Endothelial cell of umbilical vein (primary cell): Measurements from ENCODE around the gene ITGA2. TPM values are rescaled to one million over a fixed set of nuclear protein-coding genes. Genes with fewer than 3 reads are reported as not detected.
A peak's percentile ranks its signal among the peaks of the same experiment; 100 is the strongest.

ENCODE experiments used
- BruUV-seq: library from RNA; stranded (reverse); fragments of 400-500 nt; replicated peaks from 2 replicates; lab custom pipeline; 2021; lab: Mats Ljungman, UMichigan
- CTCF ChIA-PET: fragments of 300-600, 350-600 bp; sonication (Branson Sonifier 250); formaldehyde crosslinking; loops from one replicate; lab custom pipeline; 2021; ENCODE audit warnings: antibody characterized with exemption, inconsistent platforms; lab: Charles Lee
- POLR2A ChIA-PET: fragments of 300-600, 350-600 bp; sonication (Branson Sonifier 250); formaldehyde crosslinking; loops from one replicate; lab custom pipeline; 2021; ENCODE audit warnings: antibody characterized with exemption, inconsistent platforms; lab: Charles Lee
- DNase-seq: peaks from one replicate; pipeline ENCODE4 v3.0.0-alpha.2; 2011; ENCODE audit warnings: low read depth, low spot score
- FAIRE-seq: peaks from 2 replicates; lab custom pipeline; 2011; peaks lifted over from hg19 to GRCh38; lab: Jason Lieb, UNC
- H2AFZ ChIP-seq: 2 replicates; pipeline ENCODE4 v1.6.0; 2012; ENCODE audit warnings: low read depth, low read length, control low read depth, inconsistent platforms
- H3K27ac ChIP-seq: 2 replicates; pipeline ENCODE4 v1.5.1; 2011; ENCODE audit warnings: low read depth, mild to moderate bottlenecking, control low read depth, low read length, moderate library complexity; ENCODE audit not compliant: insufficient read depth
- H3K27me3 ChIP-seq, 2 experiments: 2 replicates each; pipeline versions ENCODE4 v1.6.0 to v1.6.1; 2011; ENCODE audit warnings: low read length in 2 of 2, mixed read lengths in 1 of 2; ENCODE audit not compliant: control insufficient read depth in 2 of 2, insufficient read depth in 2 of 2
- H3K36me3 ChIP-seq, 2 experiments: 2 replicates in 1 of 2; 3 replicates in 1 of 2; pipeline ENCODE4 v1.5.1; 2011; ENCODE audit warnings: low read length in 2 of 2, mild to moderate bottlenecking in 1 of 2, moderate library complexity in 1 of 2; ENCODE audit not compliant: control insufficient read depth in 2 of 2, insufficient read depth in 2 of 2; ENCODE audit errors: extremely low read depth in 1 of 2
- H3K4me1 ChIP-seq: 3 replicates; pipeline ENCODE4 v1.5.1; 2011; ENCODE audit warnings: mild to moderate bottlenecking, low read length; ENCODE audit not compliant: control insufficient read depth, insufficient read depth; ENCODE audit errors: extremely low read depth
- H3K4me2 ChIP-seq: 2 replicates; pipeline ENCODE4 v1.6.1; 2011; ENCODE audit warnings: low read length, control low read depth, mixed read lengths; ENCODE audit not compliant: insufficient read depth
- H3K4me3 ChIP-seq, 3 experiments: fragments of 200-600 bp in 1 of 3; sonication (generic), shearing (Covaris generic) in 1 of 3; replicated peaks in 1 of 3; 2 replicates each; pipeline ENCODE4 v1.5.1; 2011 to 2016; ENCODE audit warnings: control low read depth in 3 of 3, low read length in 3 of 3, mild to moderate bottlenecking in 2 of 3, inconsistent platforms in 1 of 3, low read depth in 1 of 3, moderate library complexity in 1 of 3; ENCODE audit not compliant: insufficient read depth in 1 of 3
- H3K79me2 ChIP-seq: 2 replicates; pipeline ENCODE4 v1.6.0; 2012; ENCODE audit warnings: low read length, inconsistent platforms; ENCODE audit not compliant: control insufficient read depth, insufficient read depth
- H3K9ac ChIP-seq: replicated peaks from 2 replicates; pipeline ENCODE3; 2011; ENCODE audit warnings: low read length, control low read depth; ENCODE audit not compliant: insufficient read depth; ENCODE audit errors: extremely low read depth
- H3K9me1 ChIP-seq: replicated peaks from 3 replicates; pipeline ENCODE4 v1.6.0; 2011; ENCODE audit warnings: mild to moderate bottlenecking, low read length; ENCODE audit not compliant: control insufficient read depth, insufficient read depth; ENCODE audit errors: extremely low read depth
- H3K9me3 ChIP-seq: replicated peaks from 2 replicates; pipeline ENCODE4 v1.5.1; 2012; ENCODE audit warnings: low read length, inconsistent platforms; ENCODE audit not compliant: control insufficient read depth, insufficient read depth
- H4K20me1 ChIP-seq: replicated peaks from 2 replicates; pipeline ENCODE3; 2011; ENCODE audit warnings: mild to moderate bottlenecking, low read length; ENCODE audit not compliant: control insufficient read depth, insufficient read depth; ENCODE audit errors: extremely low read depth
- EZH2 ChIP-seq: IDR thresholded peaks from 2 replicates; pipeline ENCODE4 v1.6.1; 2012; ENCODE audit warnings: borderline replicate concordance, low read depth, mild to moderate bottlenecking, moderate library complexity, low read length, inconsistent platforms; ENCODE audit not compliant: severe bottlenecking
- FOS ChIP-seq: IDR thresholded peaks from 2 replicates; pipeline ENCODE4 v1.6.1; 2011; ENCODE audit warnings: mild to moderate bottlenecking, low read length, moderate library complexity, borderline replicate concordance; ENCODE audit not compliant: insufficient read depth
- JUN ChIP-seq: IDR thresholded peaks from 2 replicates; pipeline ENCODE4 v1.6.1; 2011; ENCODE audit warnings: borderline replicate concordance, low read depth; ENCODE audit not compliant: insufficient read length, insufficient read depth
- POLR2AphosphoS5 ChIP-seq: IDR thresholded peaks from 2 replicates; pipeline ENCODE4 v1.6.1; 2012; ENCODE audit warnings: low read depth, mild to moderate bottlenecking, control low read depth, low read length, moderate library complexity; ENCODE audit not compliant: insufficient read depth
- dilution Hi-C: fragments of 300-500 bp; cut with MboI; formaldehyde crosslinking; loops from one replicate; pipeline ENCODE4 v1.15.0; 2019; ENCODE audit warnings: low sequenced_read_pairs; ENCODE audit not compliant: extremely low pct_ligation_motif_present
- intact Hi-C: fragments of 100-400 bp; cut with micrococcal nuclease; formaldehyde crosslinking; loops from one replicate; pipeline ENCODE4 v1.10.0; 2022
- polyA plus RNA-seq, 4 experiments: library from polyadenylated mRNA; depleted of rRNA in 3 of 4; stranded (reverse) in 3 of 4; unstranded in 1 of 4; fragments of >200 nt; gene quantifications; 2 replicates each; pipeline versions ENCODE4 v1.2.1 to v1.2.3, GENCODE V29; 2011 to 2012; ENCODE audit warnings: missing spikeins in 1 of 4
- total RNA-seq: library from RNA; stranded (reverse); gene quantifications from 2 replicates; pipeline ENCODE4 v1.2.3, GENCODE V29; 2021

ITGA2 gene
- total and polyA plus RNA-seq, 2 donors (not counting 3 experiments of a cell fraction or from before 2014, with no cell fraction given): 11.2 to 62.3 TPM

DNA sequence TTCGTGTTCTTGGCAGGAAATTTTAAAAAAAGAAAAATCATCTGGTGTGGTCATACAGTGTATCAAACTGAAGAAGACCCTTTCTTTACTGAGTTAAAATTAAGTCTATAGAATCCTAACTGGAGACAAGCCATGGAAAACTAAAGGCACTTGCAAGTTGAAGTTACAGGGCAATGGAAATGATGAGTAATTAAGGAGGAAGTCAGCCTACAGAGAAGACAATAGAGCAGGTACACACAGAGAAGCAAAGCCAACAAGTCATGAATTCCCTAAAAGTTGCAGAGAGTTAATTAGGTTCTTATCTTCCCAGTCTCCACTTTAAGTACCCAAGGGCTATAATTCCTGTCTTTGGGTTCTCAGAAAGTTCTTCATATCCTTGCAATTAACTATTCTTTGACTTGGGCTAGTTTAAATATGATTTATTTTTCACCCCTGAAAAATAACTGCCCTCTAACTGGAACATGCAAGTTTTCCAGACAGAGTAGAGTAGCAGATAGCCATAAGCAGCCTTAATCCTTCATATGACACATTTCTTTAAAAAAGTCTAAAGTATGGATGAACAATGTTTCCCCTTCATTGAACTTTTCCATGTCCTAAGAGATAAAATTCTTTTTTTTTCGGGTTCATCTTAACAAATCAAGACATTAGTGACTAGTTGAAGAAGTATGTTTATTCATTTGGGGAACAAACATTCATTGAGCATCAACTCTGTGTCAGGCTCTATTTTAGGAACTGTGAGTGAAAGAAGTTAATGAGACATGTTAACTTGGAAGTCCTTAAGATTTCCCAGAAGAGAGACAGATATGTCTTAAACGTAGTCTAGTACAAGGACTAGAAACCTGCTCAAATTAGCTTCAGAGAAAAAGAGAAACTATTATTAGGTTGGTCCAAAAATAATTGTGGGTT lies 5.2 kb upstream of the ITGA2 start:
- Histone ChIP-seq H3K4me1 (peaks cover 50% of the 10 kb centered on the region), H3K4me3 (no peak overlapping the region), H3K36me3 (no peaks in the 10 kb centered on the region), H3K9me1 (no peaks in the 10 kb centered on the region), H3K9ac (no peak overlapping the region), H3K9me3 (no peaks in the 10 kb centered on the region), H3K27me3 (no peaks in the 10 kb centered on the region), H3K27ac (peak overlapping the region; percentile 38), H3K79me2 (no peaks in the 10 kb centered on the region), H2AFZ (no peak overlapping the region), H3K4me2 (peak overlapping the region; percentile 61), H4K20me1 (no peaks in the 10 kb centered on the region)
- TF ChIP-seq POLR2AphosphoS5 (peak; percentile 31), EZH2 (no peak), JUN (peak; percentile 73), FOS (peak; percentile 58)
- DNase-seq (peak; percentile 79), FAIRE-seq (peak; percentile 90)
- BruUV-seq: no TSS peak
- ChIA-PET CTCF (no interaction called here), POLR2A (no interaction called here)
- dilution Hi-C loops (no loop called here), intact Hi-C loops (no loop called here)

DNA sequence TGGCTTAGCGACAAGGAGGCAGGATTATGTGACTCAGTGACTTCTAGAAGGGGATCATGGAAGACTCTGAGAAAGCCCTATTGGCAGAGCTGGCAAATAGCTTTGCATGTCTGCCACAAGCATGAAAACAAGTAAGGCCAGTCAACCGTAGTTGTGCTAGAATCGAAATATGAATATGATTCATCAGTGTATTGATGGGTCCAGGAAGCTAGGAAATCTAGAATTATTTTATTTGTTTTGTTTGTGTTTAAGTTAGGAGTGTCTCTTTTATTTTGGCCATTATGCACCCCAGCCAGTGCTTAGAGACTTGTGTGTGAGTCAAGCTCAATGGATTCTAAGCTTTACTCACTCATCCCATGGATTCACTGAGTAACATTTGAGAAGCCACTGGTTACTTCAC lies 3.8 kb upstream of the ITGA2 start:
- H3K9ac ChIP-seq: no peak overlapping the region
- intact Hi-C loops: no loop called here
- DNase-seq (peak; percentile 43), FAIRE-seq (peak; percentile 53)
- peaks cover 51% of the 10 kb centered on the region for H3K4me1 ChIP-seq
- no peak overlapping the region for H2AFZ ChIP-seq
- no peaks in the 10 kb centered on the region for H3K27me3 ChIP-seq
- H3K36me3 ChIP-seq: no peaks in the 10 kb centered on the region
- H3K9me3 ChIP-seq: no peaks in the 10 kb centered on the region
- ChIA-PET CTCF (interaction anchor here (0.8 to 1.8 kb wide), 3 partner anchors 37 to 70 kb away, joined by 3 to 11 read pairs (median 4); no protein-coding TSS in a partner anchor), POLR2A (interaction anchor here (0.7 kb wide), 1 partner anchor 120 kb away, joined by 7 read pairs; no protein-coding TSS in a partner anchor)
- H3K27ac ChIP-seq: no peak overlapping the region
- peak overlapping the region; percentile 14 for H3K4me2 ChIP-seq
- H3K79me2 ChIP-seq: peaks cover 11% of the 10 kb centered on the region
- no peaks in the 10 kb centered on the region for H3K9me1 ChIP-seq
- no peaks in the 10 kb centered on the region for H4K20me1 ChIP-seq
- dilution Hi-C loops: no loop called here
- BruUV-seq: no TSS peak
- TF ChIP-seq POLR2AphosphoS5 (no peak), FOS (peak; percentile 10)
- H3K4me3 ChIP-seq: no peak overlapping the region
